Nephron (organoid): ENCODE results near the gene BAG3.
A peak's percentile ranks its signal among the peaks of the same experiment; 100 is the strongest.

Experiments used
- H3K27ac Mint-ChIP-seq, 3 experiments: 2 replicates each; pipeline ENCODE4 v1.8.0; 2020; ENCODE audit warnings: mixed read lengths in 3 of 3, mild to moderate bottlenecking in 2 of 3, moderate library complexity in 1 of 3
- H3K27me3 Mint-ChIP-seq: 2 replicates; pipeline ENCODE4 v1.8.0; 2021; ENCODE audit warnings: low read depth, mild to moderate bottlenecking, moderate library complexity, mixed read lengths
- H3K36me3 Mint-ChIP-seq: 2 replicates; pipeline ENCODE4 v1.8.0; 2020; ENCODE audit warnings: low read depth, mixed read lengths
- H3K4me1 Mint-ChIP-seq: 2 replicates; pipeline ENCODE4 v1.8.0; 2020; ENCODE audit warnings: mixed read lengths
- H3K4me3 Mint-ChIP-seq, 3 experiments: 2 replicates each; pipeline ENCODE4 v1.8.0; 2020; ENCODE audit warnings: mild to moderate bottlenecking in 3 of 3, mixed read lengths in 3 of 3, moderate library complexity in 2 of 3
- H3K9me3 Mint-ChIP-seq: 2 replicates; pipeline ENCODE4 v1.8.0; 2020; ENCODE audit warnings: mixed read lengths
- TF ChIP-seq, protein P1 (sequence below), 3 experiments: fragments of 200-600 bp; sonication (generic); IDR thresholded peaks; one replicate each; pipeline ENCODE4 v1.5.0; 2021; ENCODE audit warnings: antibody characterized with exemption in 3 of 3; ENCODE audit not compliant: unreplicated experiment in 3 of 3

The BAG3 gene

GRCh38 chr10:119634219-119634544 lies 17.0 kb upstream of the BAG3 start:
- H3K27ac Mint-ChIP-seq, result peak overlapping the region in 2 of 3 experiments; percentile 39 to 54
- TF ChIP-seq, protein P1, sequence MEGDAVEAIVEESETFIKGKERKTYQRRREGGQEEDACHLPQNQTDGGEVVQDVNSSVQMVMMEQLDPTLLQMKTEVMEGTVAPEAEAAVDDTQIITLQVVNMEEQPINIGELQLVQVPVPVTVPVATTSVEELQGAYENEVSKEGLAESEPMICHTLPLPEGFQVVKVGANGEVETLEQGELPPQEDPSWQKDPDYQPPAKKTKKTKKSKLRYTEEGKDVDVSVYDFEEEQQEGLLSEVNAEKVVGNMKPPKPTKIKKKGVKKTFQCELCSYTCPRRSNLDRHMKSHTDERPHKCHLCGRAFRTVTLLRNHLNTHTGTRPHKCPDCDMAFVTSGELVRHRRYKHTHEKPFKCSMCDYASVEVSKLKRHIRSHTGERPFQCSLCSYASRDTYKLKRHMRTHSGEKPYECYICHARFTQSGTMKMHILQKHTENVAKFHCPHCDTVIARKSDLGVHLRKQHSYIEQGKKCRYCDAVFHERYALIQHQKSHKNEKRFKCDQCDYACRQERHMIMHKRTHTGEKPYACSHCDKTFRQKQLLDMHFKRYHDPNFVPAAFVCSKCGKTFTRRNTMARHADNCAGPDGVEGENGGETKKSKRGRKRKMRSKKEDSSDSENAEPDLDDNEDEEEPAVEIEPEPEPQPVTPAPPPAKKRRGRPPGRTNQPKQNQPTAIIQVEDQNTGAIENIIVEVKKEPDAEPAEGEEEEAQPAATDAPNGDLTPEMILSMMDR (IDR thresholded peaks at IDR 0.05; ENCODE audit: unreplicated experiment in 3 of 3), result no peak
- H3K36me3 Mint-ChIP-seq, result no peaks in the 10 kb centered on the region
- H3K4me1 Mint-ChIP-seq, result no peaks in the 10 kb centered on the region
- H3K4me3 Mint-ChIP-seq, result no peak overlapping the region
- H3K9me3 Mint-ChIP-seq, result no peaks in the 10 kb centered on the region
- no peaks in the 10 kb centered on the region for H3K27me3 Mint-ChIP-seq

DNA sequence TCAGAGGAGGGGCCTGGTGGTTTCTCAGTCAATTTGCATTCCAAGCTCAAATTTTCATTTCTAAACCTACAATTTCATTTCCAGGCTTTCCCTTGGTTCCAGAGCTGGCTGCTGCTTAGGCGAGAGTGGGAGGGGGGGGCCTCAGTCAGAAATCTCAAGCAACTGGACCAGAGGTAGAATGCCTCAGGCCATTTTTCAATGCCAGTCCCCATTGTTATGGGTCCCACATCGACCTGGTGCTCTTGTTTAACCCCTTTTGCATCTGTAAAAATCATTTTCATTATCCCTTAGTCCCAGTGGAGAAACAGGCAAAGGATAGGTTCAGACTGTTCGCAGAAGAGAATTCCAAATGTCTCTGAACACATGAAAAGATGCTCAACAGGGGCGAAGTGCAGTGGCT lies 13.5 kb upstream of the BAG3 start:
- Mint-ChIP-seq H3K27me3 (no peaks in the 10 kb centered on the region), H3K4me1 (no peaks in the 10 kb centered on the region), H3K27ac (no peak overlapping the region), H3K9me3 (no peaks in the 10 kb centered on the region), H3K36me3 (no peaks in the 10 kb centered on the region), H3K4me3 (no peak overlapping the region)
- TF ChIP-seq, protein P1 (IDR thresholded peaks at IDR 0.05; ENCODE audit: unreplicated experiment in 3 of 3), result no peak

DNA sequence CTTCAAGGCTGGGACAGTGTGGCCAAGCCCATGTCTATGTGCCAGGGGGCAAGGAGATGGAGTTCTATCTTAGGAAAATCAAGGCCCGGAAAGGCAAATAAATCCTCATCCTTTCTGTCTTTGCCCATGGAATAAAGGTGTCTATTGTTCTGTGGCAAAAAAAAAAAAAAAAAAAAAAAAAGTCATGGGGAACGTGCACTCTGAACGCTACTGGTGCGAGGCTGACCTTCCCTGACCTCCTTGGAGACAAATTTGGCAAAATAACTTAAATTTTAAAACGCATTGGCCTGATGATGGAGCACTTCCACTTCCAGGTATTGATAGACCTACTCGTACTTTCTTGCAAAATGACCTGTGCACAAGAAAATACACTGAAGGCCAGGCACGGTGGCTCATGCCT lies 12.2 kb upstream of the BAG3 start:
- Mint-ChIP-seq H3K27ac (no peak overlapping the region), H3K36me3 (no peaks in the 10 kb centered on the region), H3K27me3 (no peaks in the 10 kb centered on the region), H3K9me3 (no peaks in the 10 kb centered on the region), H3K4me1 (peaks cover 6% of the 10 kb centered on the region), H3K4me3 (no peak overlapping the region)
- TF ChIP-seq, protein P1 (IDR thresholded peaks at IDR 0.05; ENCODE audit: unreplicated experiment in 3 of 3), result no peak

DNA sequence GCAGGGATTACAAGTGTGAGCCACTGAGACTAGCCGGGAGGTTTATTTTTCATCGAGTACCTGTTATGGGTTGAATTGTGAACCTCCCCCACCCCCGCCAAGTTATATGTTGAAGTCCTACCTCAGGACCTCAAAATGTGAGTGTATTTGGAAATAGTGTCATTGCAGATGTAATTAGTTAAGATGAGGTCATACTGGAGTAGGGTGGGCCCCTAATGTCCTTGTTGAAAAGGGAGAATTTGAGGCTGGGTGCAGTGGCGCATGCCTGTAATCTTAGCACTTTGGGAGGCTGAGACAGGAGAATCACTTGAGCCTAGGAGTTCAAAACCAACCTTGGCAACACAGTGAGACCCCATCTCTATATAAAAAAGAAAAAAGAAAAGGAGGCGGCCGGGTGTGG lies 10.8 kb upstream of the BAG3 start:
- no peaks in the 10 kb centered on the region for H3K9me3 Mint-ChIP-seq
- H3K27ac Mint-ChIP-seq, result no peak overlapping the region

DNA sequence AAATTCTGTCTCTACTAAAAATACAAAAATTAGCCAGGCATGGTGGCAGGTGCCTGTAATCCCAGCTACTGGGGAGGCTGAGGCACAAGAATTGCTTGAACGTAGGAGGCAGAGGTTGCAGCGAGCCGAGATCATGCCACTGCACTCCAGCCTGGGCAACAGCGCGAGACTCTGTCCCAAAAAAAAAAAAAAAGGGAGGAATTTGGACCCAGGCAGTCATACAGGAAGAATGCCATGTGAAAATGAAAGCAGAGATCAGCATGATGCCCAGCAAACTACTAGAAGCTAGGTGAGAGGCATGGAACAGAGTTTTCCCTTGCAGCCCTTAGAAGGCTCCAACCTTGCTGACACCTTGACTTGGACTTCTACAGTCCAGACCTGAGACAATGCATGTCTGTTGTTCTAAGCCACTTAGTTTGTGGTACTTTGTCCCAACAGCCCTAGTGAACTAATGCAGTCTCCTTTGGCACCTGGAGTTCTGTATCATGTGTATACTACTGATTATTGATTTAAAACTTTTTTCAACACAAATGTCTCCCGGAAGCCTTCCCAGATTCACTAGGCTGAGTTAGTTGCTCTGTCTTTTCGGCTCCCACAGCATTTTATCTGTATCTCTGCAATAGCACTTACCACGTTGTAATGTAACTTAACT lies 10.2 kb upstream of the BAG3 start:
- Mint-ChIP-seq H3K27ac (no peak overlapping the region), H3K4me3 (no peak overlapping the region), H3K9me3 (no peaks in the 10 kb centered on the region), H3K4me1 (peaks cover 6% of the 10 kb centered on the region), H3K36me3 (no peaks in the 10 kb centered on the region), H3K27me3 (no peaks in the 10 kb centered on the region)
- TF ChIP-seq, protein P1 (IDR thresholded peaks at IDR 0.05; ENCODE audit: unreplicated experiment in 3 of 3), result no peak

More for the DNA sequence above, 10.8 kb upstream of the BAG3 start:
- Mint-ChIP-seq H3K27me3 (no peaks in the 10 kb centered on the region), H3K4me3 (no peak overlapping the region), H3K36me3 (no peaks in the 10 kb centered on the region), H3K4me1 (peaks cover 6% of the 10 kb centered on the region)
- TF ChIP-seq, protein P1 (IDR thresholded peaks at IDR 0.05; ENCODE audit: unreplicated experiment in 3 of 3), result no peak

GRCh38 chr10:119642556-119643111 lies 8.5 kb upstream of the BAG3 start:
- Mint-ChIP-seq H3K27ac (peak overlapping the region in 1 of 3 experiments; percentile 85), H3K9me3 (no peaks in the 10 kb centered on the region), H3K4me1 (peaks cover 6% of the 10 kb centered on the region), H3K4me3 (no peak overlapping the region), H3K36me3 (no peaks in the 10 kb centered on the region), H3K27me3 (no peaks in the 10 kb centered on the region)
- TF ChIP-seq, protein P1 (IDR thresholded peaks at IDR 0.05; ENCODE audit: unreplicated experiment in 3 of 3), result no peak
